ENCODE results near the gene NCMAP. TPM values are rescaled to one million over a fixed set of nuclear protein-coding genes. Genes with fewer than 3 reads are reported as not detected.

NCMAP gene
- total RNA-seq, 2 donors from 2014 or later: not detected

GRCh38 chr1:24551290-24551959 is 4.5 kb upstream of the NCMAP start:
- peaks cover 10% of the 10 kb centered on the region for H3K4me1 Mint-ChIP-seq
- ATAC-seq (no peak), DNase-seq (no peak)
- H3K27me3 Mint-ChIP-seq: peaks cover 5% of the 10 kb centered on the region
- H3K27ac Mint-ChIP-seq: no peak overlapping the region
- no peaks in the 10 kb centered on the region for H3K9me3 ChIP-seq (ENCODE audit: control insufficient read depth, low read length, poor library complexity, severe bottlenecking)
- H3K36me3 Mint-ChIP-seq (ENCODE audit: low read depth): no peaks in the 10 kb centered on the region
- no peak overlapping the region for H3K4me3 Mint-ChIP-seq

GRCh38 chr1:24551960-24552571 is 3.8 kb upstream of the NCMAP start:
- Mint-ChIP-seq H3K27me3 (peaks cover 11% of the 10 kb centered on the region), H3K36me3 (ENCODE audit: low read depth) (no peaks in the 10 kb centered on the region), H3K27ac (no peak overlapping the region), H3K4me1 (peaks cover 10% of the 10 kb centered on the region), H3K4me3 (no peak overlapping the region)
- ATAC-seq: no peak
- H3K9me3 ChIP-seq (ENCODE audit: control insufficient read depth, low read length, poor library complexity, severe bottlenecking): no peaks in the 10 kb centered on the region
- no peak for DNase-seq

GRCh38 chr1:24553931-24554330 is 2.0 kb upstream of the NCMAP start:
- Mint-ChIP-seq H3K4me1 (peaks cover 7% of the 10 kb centered on the region), H3K27ac (no peak overlapping the region), H3K36me3 (ENCODE audit: low read depth) (no peaks in the 10 kb centered on the region), H3K4me3 (no peak overlapping the region), H3K27me3 (peaks cover 20% of the 10 kb centered on the region)
- DNase-seq: no peak
- no peaks in the 10 kb centered on the region for H3K9me3 ChIP-seq (ENCODE audit: control insufficient read depth, low read length, poor library complexity, severe bottlenecking)
- no peak for ATAC-seq

GRCh38 chr1:24554714-24555113 is 1.2 kb upstream of the NCMAP start:
- H3K4me1 Mint-ChIP-seq: peaks cover 7% of the 10 kb centered on the region
- no peaks in the 10 kb centered on the region for H3K9me3 ChIP-seq (ENCODE audit: control insufficient read depth, low read length, poor library complexity, severe bottlenecking)
- H3K27ac Mint-ChIP-seq: no peak overlapping the region
- H3K36me3 Mint-ChIP-seq (ENCODE audit: low read depth): no peaks in the 10 kb centered on the region
- no peak for ATAC-seq
- DNase-seq: no peak
- H3K27me3 Mint-ChIP-seq: peaks cover 20% of the 10 kb centered on the region
- no peak overlapping the region for H3K4me3 Mint-ChIP-seq

- Mint-ChIP-seq H3K36me3 (ENCODE audit: low read depth) (no peaks in the 10 kb centered on the region), H3K27ac (no peak overlapping the region), H3K27me3 (peaks cover 20% of the 10 kb centered on the region), H3K4me1 (peaks cover 7% of the 10 kb centered on the region), H3K4me3 (peak overlapping the region; percentile 43)
- DNase-seq (no peak), ATAC-seq (no peak)
- H3K9me3 ChIP-seq (ENCODE audit: control insufficient read depth, low read length, poor library complexity, severe bottlenecking): no peaks in the 10 kb centered on the region
Observed at GRCh38 chr1:24556414-24556795, 518 bp downstream of the NCMAP start.

GRCh38 chr1:24557220-24557619 is 1.3 kb downstream of the NCMAP start:
- DNase-seq (no peak), ATAC-seq (no peak)
- H3K9me3 ChIP-seq (ENCODE audit: control insufficient read depth, low read length, poor library complexity, severe bottlenecking): no peaks in the 10 kb centered on the region
- peaks cover 20% of the 10 kb centered on the region for H3K27me3 Mint-ChIP-seq
- H3K27ac Mint-ChIP-seq: no peak overlapping the region
- H3K4me3 Mint-ChIP-seq: peak overlapping the region; percentile 43
- H3K36me3 Mint-ChIP-seq (ENCODE audit: low read depth): no peaks in the 10 kb centered on the region
- H3K4me1 Mint-ChIP-seq: peaks cover 6% of the 10 kb centered on the region

- H3K9me3 ChIP-seq (ENCODE audit: control insufficient read depth, low read length, poor library complexity, severe bottlenecking): no peaks in the 10 kb centered on the region
- DNase-seq (no peak), ATAC-seq (no peak)
- Mint-ChIP-seq H3K4me3 (no peak overlapping the region), H3K4me1 (peaks cover 5% of the 10 kb centered on the region), H3K27ac (no peak overlapping the region), H3K27me3 (peaks cover 22% of the 10 kb centered on the region), H3K36me3 (ENCODE audit: low read depth) (no peaks in the 10 kb centered on the region)
Observed at GRCh38 chr1:24557711-24558131, 1.8 kb downstream of the NCMAP start.

GRCh38 chr1:24558455-24558854 is 2.6 kb downstream of the NCMAP start:
- no peak overlapping the region for H3K27ac Mint-ChIP-seq
- DNase-seq (no peak), ATAC-seq (no peak)
- peaks cover 5% of the 10 kb centered on the region for H3K4me1 Mint-ChIP-seq
- H3K27me3 Mint-ChIP-seq: peaks cover 24% of the 10 kb centered on the region
- H3K9me3 ChIP-seq (ENCODE audit: control insufficient read depth, low read length, poor library complexity, severe bottlenecking): no peaks in the 10 kb centered on the region
- peak overlapping the region; percentile 47 for H3K4me3 Mint-ChIP-seq
- H3K36me3 Mint-ChIP-seq (ENCODE audit: low read depth): no peaks in the 10 kb centered on the region

- DNase-seq (no peak), ATAC-seq (no peak)
- H3K27ac Mint-ChIP-seq: no peak overlapping the region
- no peak overlapping the region for H3K4me3 Mint-ChIP-seq
- H3K4me1 Mint-ChIP-seq: peaks cover 5% of the 10 kb centered on the region
- peaks cover 24% of the 10 kb centered on the region for H3K27me3 Mint-ChIP-seq
- H3K36me3 Mint-ChIP-seq (ENCODE audit: low read depth): no peaks in the 10 kb centered on the region
- no peaks in the 10 kb centered on the region for H3K9me3 ChIP-seq (ENCODE audit: control insufficient read depth, low read length, poor library complexity, severe bottlenecking)
Observed at GRCh38 chr1:24558902-24559791, 3.3 kb downstream of the NCMAP start.

GRCh38 chr1:24560361-24560760 is 4.5 kb downstream of the NCMAP start:
- no peak overlapping the region for H3K4me3 Mint-ChIP-seq
- H3K9me3 ChIP-seq (ENCODE audit: control insufficient read depth, low read length, poor library complexity, severe bottlenecking): no peaks in the 10 kb centered on the region
- no peak for ATAC-seq
- no peak for DNase-seq
- no peaks in the 10 kb centered on the region for H3K36me3 Mint-ChIP-seq (ENCODE audit: low read depth)
- peaks cover 22% of the 10 kb centered on the region for H3K27me3 Mint-ChIP-seq
- H3K4me1 Mint-ChIP-seq: peaks cover 4% of the 10 kb centered on the region
- H3K27ac Mint-ChIP-seq: peak overlapping the region; percentile 27

- no peaks in the 10 kb centered on the region for H3K9me3 ChIP-seq (ENCODE audit: control insufficient read depth, low read length, poor library complexity, severe bottlenecking)
- Mint-ChIP-seq H3K27me3 (peaks cover 8% of the 10 kb centered on the region), H3K27ac (no peak overlapping the region), H3K4me3 (no peak overlapping the region), H3K4me1 (no peaks in the 10 kb centered on the region), H3K36me3 (ENCODE audit: low read depth) (no peaks in the 10 kb centered on the region)
- ATAC-seq (no peak), DNase-seq (no peak)
Observed at GRCh38 chr1:24562625-24563024, 6.7 kb downstream of the NCMAP start.

- H3K27ac Mint-ChIP-seq: no peak overlapping the region
- peaks cover 4% of the 10 kb centered on the region for H3K27me3 Mint-ChIP-seq
- H3K36me3 Mint-ChIP-seq (ENCODE audit: low read depth): no peaks in the 10 kb centered on the region
- no peak overlapping the region for H3K4me3 Mint-ChIP-seq
- H3K4me1 Mint-ChIP-seq: no peaks in the 10 kb centered on the region
- DNase-seq: no peak
- no peaks in the 10 kb centered on the region for H3K9me3 ChIP-seq (ENCODE audit: control insufficient read depth, low read length, poor library complexity, severe bottlenecking)
- no peak for ATAC-seq
Observed at GRCh38 chr1:24564695-24565094, 8.8 kb downstream of the NCMAP start.

GRCh38 chr1:24566236-24566867 is 10.5 kb downstream of the NCMAP start:
- DNase-seq: no peak
- Mint-ChIP-seq H3K4me3 (no peak overlapping the region), H3K4me1 (no peaks in the 10 kb centered on the region), H3K27ac (no peak overlapping the region), H3K36me3 (ENCODE audit: low read depth) (no peaks in the 10 kb centered on the region), H3K27me3 (peaks cover 4% of the 10 kb centered on the region)
- H3K9me3 ChIP-seq (ENCODE audit: control insufficient read depth, low read length, poor library complexity, severe bottlenecking): no peaks in the 10 kb centered on the region
- ATAC-seq: no peak
